Peyer's patch (tissue), 4 donors: ENCODE measurements around the gene PXMP4. TPM values are rescaled to one million over a fixed set of nuclear protein-coding genes. Genes with fewer than 3 reads are reported as not detected.

ENCODE experiments used
- DNase-seq, 3 donors: peaks; one replicate each; pipeline ENCODE4 v3.0.0-alpha.2; 2017 to 2019
- H3K27ac ChIP-seq, 4 donors: fragments of 200-600 bp; sonication (generic); one replicate each; pipeline ENCODE4 v1.5.1; 2016 to 2019
- H3K27me3 ChIP-seq, 2 donors: fragments of 200-600 bp; sonication (generic); one replicate each; pipeline ENCODE4 v1.5.1; 2019
- H3K36me3 ChIP-seq, 3 donors: fragments of 200-600 bp; sonication (generic); one replicate each; pipeline ENCODE4 v1.5.1; 2016 to 2019
- H3K4me1 ChIP-seq, 4 donors: fragments of 200-600 bp; sonication (generic); one replicate each; pipeline ENCODE4 v1.5.1; 2016 to 2019
- H3K4me3 ChIP-seq, 4 donors: fragments of 200-600 bp; sonication (generic); 1 replicate in 3 of 4; 2 replicates in 1 of 4; pipeline ENCODE4 v1.5.1; 2016 to 2019; ENCODE audit warnings: mild to moderate bottlenecking in 1 of 4
- H3K9me3 ChIP-seq, 4 donors: fragments of 200-600 bp; sonication (generic); one replicate each; pipeline ENCODE4 v1.5.1; 2016 to 2019; ENCODE audit warnings: mild to moderate bottlenecking in 1 of 4
- POLR2A ChIP-seq, 2 donors: fragments of 450-650 bp; IDR thresholded peaks; one replicate each; pipeline ENCODE4 v1.5.1; 2017; ENCODE audit warnings: antibody characterized with exemption in 2 of 2, mild to moderate bottlenecking in 2 of 2, moderate library complexity in 2 of 2
- total RNA-seq, 4 donors: library from RNA; depleted of rRNA; stranded (reverse); fragments of >200 nt; gene quantifications; one replicate each; pipeline ENCODE4 v1.1.0, GENCODE V29; 2016
- TF ChIP-seq, protein P1 (sequence below), 6 experiments: fragments of 450-650 bp in 4 of 6; fragments of 200-600 bp in 2 of 6; sonication (generic) in 1 of 6; IDR thresholded peaks; one replicate each; pipeline ENCODE4 v1.5.1; 2017 to 2019; ENCODE audit warnings: antibody characterized with exemption in 6 of 6, mild to moderate bottlenecking in 3 of 6, moderate library complexity in 1 of 6

Gene PXMP4
- total RNA-seq, 4 donors from 2014 or later = 0.83 to 15.3 (median 8.1) TPM

DNA sequence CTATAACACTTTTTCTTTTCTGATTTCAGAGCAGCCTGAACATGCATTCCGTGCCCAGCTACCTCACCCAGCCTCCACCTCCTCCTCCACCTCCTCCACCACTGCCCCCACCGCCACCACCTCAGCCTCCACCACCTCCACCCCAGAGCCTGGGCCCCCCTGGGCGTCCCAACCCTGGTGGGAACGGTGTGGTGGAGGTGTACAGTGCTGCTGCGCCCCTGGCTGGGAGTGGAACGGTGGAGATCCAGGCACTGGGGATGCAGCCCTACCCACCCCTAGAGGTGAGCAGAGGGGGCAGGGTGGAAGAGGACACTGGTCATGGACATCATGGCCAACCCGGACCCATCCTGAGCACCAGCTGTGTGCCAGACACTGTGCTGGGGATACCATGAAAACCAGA is 33.0 kb upstream of the PXMP4 start:
- no peak overlapping the region for H3K27ac ChIP-seq
- TF ChIP-seq, protein P1, sequence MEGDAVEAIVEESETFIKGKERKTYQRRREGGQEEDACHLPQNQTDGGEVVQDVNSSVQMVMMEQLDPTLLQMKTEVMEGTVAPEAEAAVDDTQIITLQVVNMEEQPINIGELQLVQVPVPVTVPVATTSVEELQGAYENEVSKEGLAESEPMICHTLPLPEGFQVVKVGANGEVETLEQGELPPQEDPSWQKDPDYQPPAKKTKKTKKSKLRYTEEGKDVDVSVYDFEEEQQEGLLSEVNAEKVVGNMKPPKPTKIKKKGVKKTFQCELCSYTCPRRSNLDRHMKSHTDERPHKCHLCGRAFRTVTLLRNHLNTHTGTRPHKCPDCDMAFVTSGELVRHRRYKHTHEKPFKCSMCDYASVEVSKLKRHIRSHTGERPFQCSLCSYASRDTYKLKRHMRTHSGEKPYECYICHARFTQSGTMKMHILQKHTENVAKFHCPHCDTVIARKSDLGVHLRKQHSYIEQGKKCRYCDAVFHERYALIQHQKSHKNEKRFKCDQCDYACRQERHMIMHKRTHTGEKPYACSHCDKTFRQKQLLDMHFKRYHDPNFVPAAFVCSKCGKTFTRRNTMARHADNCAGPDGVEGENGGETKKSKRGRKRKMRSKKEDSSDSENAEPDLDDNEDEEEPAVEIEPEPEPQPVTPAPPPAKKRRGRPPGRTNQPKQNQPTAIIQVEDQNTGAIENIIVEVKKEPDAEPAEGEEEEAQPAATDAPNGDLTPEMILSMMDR (IDR thresholded peaks at IDR 0.05) = no peak
- no peak for TF ChIP-seq POLR2A (IDR thresholded peaks at IDR 0.05)
- no peak for DNase-seq
- H3K36me3 ChIP-seq = peaks cover 0 to 34% (median 0%) of the 10 kb centered on the region in 3 donors
- no peaks in the 10 kb centered on the region for H3K27me3 ChIP-seq
- H3K4me1 ChIP-seq = no peaks in the 10 kb centered on the region
- H3K9me3 ChIP-seq = no peaks in the 10 kb centered on the region
- no peak overlapping the region for H3K4me3 ChIP-seq

DNA sequence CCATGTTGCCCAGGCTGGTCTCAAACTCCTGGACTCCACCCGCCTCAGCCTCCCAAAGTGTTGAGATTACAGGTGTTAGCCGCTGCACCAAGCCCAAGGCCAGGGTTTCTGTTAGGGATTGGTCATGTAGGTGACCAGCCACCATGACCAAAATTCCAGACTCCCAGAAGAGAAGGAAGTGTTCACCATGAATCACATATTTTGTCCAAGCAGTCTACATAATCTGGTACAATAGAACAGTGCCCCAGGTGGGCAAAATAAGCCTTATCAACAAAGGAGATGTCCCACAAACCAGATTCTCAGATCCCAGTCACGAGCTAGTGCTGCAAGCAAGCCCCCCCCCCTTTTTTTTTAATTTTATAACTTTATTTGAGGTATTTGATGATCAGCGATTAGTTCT is 31.7 kb upstream of the PXMP4 start:
- peaks cover 0 to 23% (median 0%) of the 10 kb centered on the region in 3 donors for H3K36me3 ChIP-seq
- H3K4me1 ChIP-seq = no peaks in the 10 kb centered on the region
- H3K4me3 ChIP-seq = no peak overlapping the region
- no peaks in the 10 kb centered on the region for H3K9me3 ChIP-seq
- H3K27me3 ChIP-seq = no peaks in the 10 kb centered on the region
- TF ChIP-seq, protein P1 (IDR thresholded peaks at IDR 0.05) = no peak
- no peak for TF ChIP-seq POLR2A (IDR thresholded peaks at IDR 0.05)
- no peak overlapping the region for H3K27ac ChIP-seq
- DNase-seq = no peak

DNA sequence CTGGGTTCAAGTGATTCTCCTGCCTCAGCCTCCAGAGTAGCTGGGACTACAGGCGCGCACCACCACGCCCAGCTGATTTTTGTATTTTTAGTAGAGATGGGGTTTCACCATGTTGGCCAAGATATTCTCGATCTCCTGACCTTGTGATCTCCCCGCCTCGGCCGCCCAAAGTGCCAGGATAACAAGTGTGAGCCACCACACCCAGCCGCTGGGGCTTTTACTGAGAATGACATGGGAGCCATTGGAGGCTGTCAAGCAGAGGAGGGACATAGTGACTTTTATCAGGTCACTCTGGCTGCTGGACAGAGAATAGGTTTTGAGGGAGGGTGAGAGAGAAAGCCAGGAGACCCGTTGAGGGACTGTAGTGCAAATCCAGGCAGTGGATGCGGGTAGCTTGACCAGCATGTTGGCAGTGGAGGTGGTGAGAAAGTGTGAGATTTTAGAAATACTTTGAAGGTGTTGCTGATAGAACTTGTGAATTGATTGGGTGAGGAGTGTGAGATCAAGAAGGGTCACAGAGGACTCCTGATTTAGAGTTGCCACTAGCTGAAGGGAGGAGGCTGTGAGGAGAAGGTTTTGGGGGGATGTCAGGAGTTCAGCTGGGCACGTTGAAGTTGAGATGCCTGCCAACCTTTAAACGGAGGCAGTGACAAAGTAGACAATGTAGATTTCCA is 26.4 kb upstream of the PXMP4 start:
- H3K9me3 ChIP-seq = no peaks in the 10 kb centered on the region
- peaks cover 0 to 6% (median 0%) of the 10 kb centered on the region in 4 donors for H3K4me1 ChIP-seq
- no peak overlapping the region for H3K4me3 ChIP-seq
- H3K27ac ChIP-seq = no peak overlapping the region
- peak in 1 of 3 donors; percentile 34 for DNase-seq
- no peaks in the 10 kb centered on the region for H3K27me3 ChIP-seq
- H3K36me3 ChIP-seq = peaks cover 0 to 5% (median 0%) of the 10 kb centered on the region in 3 donors
- no peak for TF ChIP-seq POLR2A (IDR thresholded peaks at IDR 0.05)
- TF ChIP-seq, protein P1 (IDR thresholded peaks at IDR 0.05) = no peak

DNA sequence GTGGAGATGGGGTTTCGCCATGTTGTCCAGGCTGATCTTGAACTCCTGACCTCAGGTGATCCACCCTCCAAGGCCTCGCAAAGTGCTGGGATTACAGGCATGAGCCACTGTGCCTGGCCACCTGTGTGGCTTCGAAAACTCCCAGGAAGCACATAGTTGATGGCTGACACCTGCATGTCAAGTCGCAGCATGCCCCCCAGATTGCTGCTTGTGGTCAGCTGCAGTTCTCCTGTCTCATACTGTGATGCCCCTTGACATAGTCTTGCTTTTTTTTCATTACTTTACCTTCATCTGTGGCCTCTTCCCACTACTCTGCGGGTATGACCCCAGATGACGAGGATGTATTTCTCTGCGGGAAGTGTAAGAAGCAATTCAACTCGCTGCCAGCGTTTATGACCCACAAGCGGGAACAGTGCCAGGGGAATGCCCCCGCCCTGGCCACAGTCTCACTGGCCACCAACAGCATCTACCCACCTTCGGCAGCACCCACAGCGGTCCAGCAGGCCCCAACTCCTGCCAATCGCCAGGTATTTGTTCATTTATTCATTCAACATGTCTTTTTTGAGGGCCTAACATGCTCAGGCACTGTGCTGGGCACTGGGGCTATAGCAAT is 24.8 kb upstream of the PXMP4 start:
- peak in 2 of 3 donors; percentile 62 to 78 for DNase-seq

DNA sequence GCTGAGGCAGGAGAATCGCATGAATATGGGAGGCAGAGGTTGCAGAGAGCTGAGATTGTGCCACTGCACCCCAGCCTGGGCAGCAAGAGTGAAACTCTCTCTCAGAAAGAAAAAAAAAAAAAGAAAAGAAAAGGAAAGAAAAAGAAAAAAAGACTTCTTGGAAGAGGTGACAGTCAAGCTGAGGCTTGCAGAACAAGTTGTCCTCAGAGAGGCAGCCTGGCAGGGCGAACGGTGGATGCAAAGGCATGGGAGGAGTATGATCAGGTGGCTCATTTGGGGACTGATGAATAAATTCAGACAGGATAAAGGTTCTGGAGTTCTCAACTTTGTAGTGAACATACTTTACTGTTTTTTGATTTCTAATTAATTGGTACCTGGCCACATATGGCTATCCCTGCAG is 24.1 kb upstream of the PXMP4 start:
- peak overlapping the region in 1 of 4 donors; percentile 43 for H3K27ac ChIP-seq
- no peaks in the 10 kb centered on the region for H3K9me3 ChIP-seq
- H3K4me1 ChIP-seq = peaks cover 0 to 6% (median 0%) of the 10 kb centered on the region in 4 donors
- no peaks in the 10 kb centered on the region for H3K36me3 ChIP-seq
- no peaks in the 10 kb centered on the region for H3K27me3 ChIP-seq
- H3K4me3 ChIP-seq = no peak overlapping the region
- no peak for TF ChIP-seq POLR2A (IDR thresholded peaks at IDR 0.05)
- TF ChIP-seq, protein P1 (IDR thresholded peaks at IDR 0.05) = no peak
- peak in 1 of 3 donors; percentile 33 for DNase-seq

More for the DNA sequence above, 24.8 kb upstream of the PXMP4 start:
- H3K9me3 ChIP-seq = no peaks in the 10 kb centered on the region
- peaks cover 0 to 6% (median 0%) of the 10 kb centered on the region in 4 donors for H3K4me1 ChIP-seq
- no peaks in the 10 kb centered on the region for H3K27me3 ChIP-seq
- H3K27ac ChIP-seq = no peak overlapping the region
- TF ChIP-seq, protein P1 (IDR thresholded peaks at IDR 0.05) = no peak
- no peak for TF ChIP-seq POLR2A (IDR thresholded peaks at IDR 0.05)
- H3K36me3 ChIP-seq = peaks cover 0 to 4% (median 0%) of the 10 kb centered on the region in 3 donors
- H3K4me3 ChIP-seq = no peak overlapping the region
